Measurements from ENCODE around the gene KRT35.

The KRT35 gene

GRCh38 chr17:41489531-41489930 lies 8.6 kb upstream of the KRT35 start, which contains the start of gene KRT36:
KRT36 (minus strand) TSS chr17:41489910; CDS start chr17:41489864, 46 bp downstream.
- no peak within 1 kb of the TSS for H3K4me3 ChIP-seq (ENCODE audit: low read depth, low read length)
- H3K9me3 ChIP-seq (ENCODE audit: control insufficient read depth, insufficient read depth, low read depth, low read length), result no peaks in the 10 kb centered on the region
- H3K4me1 ChIP-seq (ENCODE audit: control insufficient read depth, insufficient read depth, low read length), result peaks cover 6% of the 10 kb centered on the region
- ChIA-PET POLR2A (no interaction called here), CTCF (interaction anchor here (0.7 to 7.3 kb wide), 4 partner anchors 60 to 211 kb away, joined by 4 to 63 read pairs (median 10); no protein-coding TSS in a partner anchor)
- no peaks in the 10 kb centered on the region for H3K36me3 ChIP-seq (ENCODE audit: control insufficient read depth in 2 of 2, insufficient read depth in 1 of 2, low read length in 2 of 2)
- no peak within 1 kb of the TSS for H3K27ac ChIP-seq (ENCODE audit: extremely low read depth, low read depth, low read length)
- TF ChIP-seq ZFP37 (tag by site-specific recombination; IDR thresholded peaks at IDR 0.05) (no peak), PRDM2 (tag by site-specific recombination; IDR thresholded peaks at IDR 0.05; ENCODE audit: borderline replicate concordance) (no peak), RBAK (tag by site-specific recombination; IDR thresholded peaks at IDR 0.05) (no peak), ZNF660 (tag by site-specific recombination; IDR thresholded peaks at IDR 0.05) (no peak), HIC1 (tag by site-specific recombination; IDR thresholded peaks at IDR 0.05) (no peak), AEBP2 (tag by site-specific recombination; IDR thresholded peaks at IDR 0.05; ENCODE audit: borderline replicate concordance) (no peak), ZNF518A (tag by site-specific recombination; conservative IDR thresholded peaks at IDR 0.05; ENCODE audit: low read depth) (no peak), ZNF426 (tag by site-specific recombination; IDR thresholded peaks at IDR 0.05) (no peak), MEIS1 (CRISPR knock-in tag; IDR thresholded peaks at IDR 0.05; ENCODE audit: borderline replicate concordance) (no peak), ZBTB7A (tag by site-specific recombination; IDR thresholded peaks at IDR 0.05; ENCODE audit: low read depth) (no peak), ZNF16 (tag by site-specific recombination; IDR thresholded peaks at IDR 0.05; ENCODE audit: low read depth) (no peak), IKZF3 (tag by site-specific recombination; IDR thresholded peaks at IDR 0.05) (no peak), ZNF639 (tag by site-specific recombination; IDR thresholded peaks at IDR 0.05) (no peak), OSR2 (tag by site-specific recombination; IDR thresholded peaks at IDR 0.05) (no peak), ZNF266 (tag by site-specific recombination; IDR thresholded peaks at IDR 0.05; ENCODE audit: low read depth) (no peak), ZNF792 (tag by site-specific recombination; IDR thresholded peaks at IDR 0.05) (no peak)
- TF ChIP-seq, protein P1, sequence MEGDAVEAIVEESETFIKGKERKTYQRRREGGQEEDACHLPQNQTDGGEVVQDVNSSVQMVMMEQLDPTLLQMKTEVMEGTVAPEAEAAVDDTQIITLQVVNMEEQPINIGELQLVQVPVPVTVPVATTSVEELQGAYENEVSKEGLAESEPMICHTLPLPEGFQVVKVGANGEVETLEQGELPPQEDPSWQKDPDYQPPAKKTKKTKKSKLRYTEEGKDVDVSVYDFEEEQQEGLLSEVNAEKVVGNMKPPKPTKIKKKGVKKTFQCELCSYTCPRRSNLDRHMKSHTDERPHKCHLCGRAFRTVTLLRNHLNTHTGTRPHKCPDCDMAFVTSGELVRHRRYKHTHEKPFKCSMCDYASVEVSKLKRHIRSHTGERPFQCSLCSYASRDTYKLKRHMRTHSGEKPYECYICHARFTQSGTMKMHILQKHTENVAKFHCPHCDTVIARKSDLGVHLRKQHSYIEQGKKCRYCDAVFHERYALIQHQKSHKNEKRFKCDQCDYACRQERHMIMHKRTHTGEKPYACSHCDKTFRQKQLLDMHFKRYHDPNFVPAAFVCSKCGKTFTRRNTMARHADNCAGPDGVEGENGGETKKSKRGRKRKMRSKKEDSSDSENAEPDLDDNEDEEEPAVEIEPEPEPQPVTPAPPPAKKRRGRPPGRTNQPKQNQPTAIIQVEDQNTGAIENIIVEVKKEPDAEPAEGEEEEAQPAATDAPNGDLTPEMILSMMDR (tag by site-specific recombination; IDR thresholded peaks at IDR 0.05), result no peak
- TF ChIP-seq, protein P2, sequence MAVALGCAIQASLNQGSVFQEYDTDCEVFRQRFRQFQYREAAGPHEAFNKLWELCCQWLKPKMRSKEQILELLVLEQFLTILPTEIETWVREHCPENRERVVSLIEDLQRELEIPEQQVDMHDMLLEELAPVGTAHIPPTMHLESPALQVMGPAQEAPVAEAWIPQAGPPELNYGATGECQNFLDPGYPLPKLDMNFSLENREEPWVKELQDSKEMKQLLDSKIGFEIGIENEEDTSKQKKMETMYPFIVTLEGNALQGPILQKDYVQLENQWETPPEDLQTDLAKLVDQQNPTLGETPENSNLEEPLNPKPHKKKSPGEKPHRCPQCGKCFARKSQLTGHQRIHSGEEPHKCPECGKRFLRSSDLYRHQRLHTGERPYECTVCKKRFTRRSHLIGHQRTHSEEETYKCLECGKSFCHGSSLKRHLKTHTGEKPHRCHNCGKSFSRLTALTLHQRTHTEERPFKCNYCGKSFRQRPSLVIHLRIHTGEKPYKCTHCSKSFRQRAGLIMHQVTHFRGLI (tag by site-specific recombination; IDR thresholded peaks at IDR 0.05), result no peak
